ENCODE measurements around the gene EVA1C. TPM values are rescaled to one million over a fixed set of nuclear protein-coding genes. Genes with fewer than 3 reads are reported as not detected.

Gene EVA1C
- total and polyA plus RNA-seq, 12 donors = 12.1 to 42.9 (median 14.0) TPM

DNA sequence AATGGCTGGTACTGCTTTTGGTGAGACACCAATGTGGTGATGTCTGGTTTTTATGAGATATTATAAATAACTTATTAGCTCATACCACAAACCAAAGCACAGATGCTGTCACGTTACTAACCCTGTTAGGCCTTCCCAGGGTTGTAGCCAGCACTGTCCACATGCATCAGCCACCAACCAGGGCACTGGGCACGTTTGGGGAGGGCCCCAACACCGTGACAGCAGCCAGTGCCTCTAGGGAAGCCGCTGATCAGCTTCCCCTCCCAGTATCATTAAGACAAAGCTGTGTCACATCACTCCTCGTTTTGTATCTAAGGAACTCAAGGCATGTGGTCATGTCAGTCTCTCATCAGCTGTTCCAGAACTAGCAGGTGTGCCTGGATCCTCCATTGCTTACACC, 33.5 kb upstream of the EVA1C start:
- TF ChIP-seq, protein P1, sequence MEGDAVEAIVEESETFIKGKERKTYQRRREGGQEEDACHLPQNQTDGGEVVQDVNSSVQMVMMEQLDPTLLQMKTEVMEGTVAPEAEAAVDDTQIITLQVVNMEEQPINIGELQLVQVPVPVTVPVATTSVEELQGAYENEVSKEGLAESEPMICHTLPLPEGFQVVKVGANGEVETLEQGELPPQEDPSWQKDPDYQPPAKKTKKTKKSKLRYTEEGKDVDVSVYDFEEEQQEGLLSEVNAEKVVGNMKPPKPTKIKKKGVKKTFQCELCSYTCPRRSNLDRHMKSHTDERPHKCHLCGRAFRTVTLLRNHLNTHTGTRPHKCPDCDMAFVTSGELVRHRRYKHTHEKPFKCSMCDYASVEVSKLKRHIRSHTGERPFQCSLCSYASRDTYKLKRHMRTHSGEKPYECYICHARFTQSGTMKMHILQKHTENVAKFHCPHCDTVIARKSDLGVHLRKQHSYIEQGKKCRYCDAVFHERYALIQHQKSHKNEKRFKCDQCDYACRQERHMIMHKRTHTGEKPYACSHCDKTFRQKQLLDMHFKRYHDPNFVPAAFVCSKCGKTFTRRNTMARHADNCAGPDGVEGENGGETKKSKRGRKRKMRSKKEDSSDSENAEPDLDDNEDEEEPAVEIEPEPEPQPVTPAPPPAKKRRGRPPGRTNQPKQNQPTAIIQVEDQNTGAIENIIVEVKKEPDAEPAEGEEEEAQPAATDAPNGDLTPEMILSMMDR (IDR thresholded peaks at IDR 0.05) = no peak
- Histone ChIP-seq H3K27ac (peak overlapping the region in 6 of 10 donors; percentile 7 to 57 (median 44)), H3K4me3 (no peak overlapping the region), H3K36me3 (peaks cover 0 to 100% (median 17%) of the 10 kb centered on the region in 9 donors), H3K27me3 (no peaks in the 10 kb centered on the region), H3K9me3 (no peaks in the 10 kb centered on the region), H3K4me1 (peaks cover 0 to 12% (median 0%) of the 10 kb centered on the region in 9 donors)
- DNase-seq (peak in 1 of 2 donors; percentile 61), ATAC-seq (peak; percentile 68 to 94 (median 86))
- intact Hi-C loops (cut with DNase I) = no loop called here
- WGBS, 2 donors = 48 to 51% methylated on average over 5 of the region's 5 CpGs

DNA sequence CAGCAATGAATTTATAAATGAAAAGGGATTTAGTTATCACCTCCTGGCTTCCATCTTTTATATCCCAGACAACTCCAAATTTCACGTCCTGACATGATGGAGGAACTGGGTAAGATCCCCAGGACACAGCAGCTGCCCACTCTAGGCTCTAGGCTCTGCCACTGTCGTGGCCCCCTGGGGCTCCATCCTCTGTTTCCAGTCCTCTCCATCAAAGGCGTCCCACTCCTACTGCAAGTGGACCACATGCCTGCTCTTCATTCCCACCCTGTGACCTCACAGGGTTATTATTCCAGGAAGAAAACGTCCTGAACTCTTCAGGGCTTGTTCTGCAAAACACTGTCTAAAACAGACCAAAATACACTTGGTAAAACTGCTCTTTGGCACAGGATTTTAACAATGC, 31.6 kb upstream of the EVA1C start:
- DNase-seq (no peak), ATAC-seq (no peak)
- TF ChIP-seq, protein P1 (IDR thresholded peaks at IDR 0.05) = no peak
- no peaks in the 10 kb centered on the region for H3K27me3 ChIP-seq
- no peak overlapping the region for H3K27ac ChIP-seq
- H3K36me3 ChIP-seq = peaks cover 0 to 97% (median 13%) of the 10 kb centered on the region in 9 donors
- H3K9me3 ChIP-seq = no peaks in the 10 kb centered on the region
- no peak overlapping the region for H3K4me3 ChIP-seq
- intact Hi-C loops (cut with DNase I) = no loop called here
- WGBS, 2 donors = 73 to 78% methylated on average over 4 of the region's 4 CpGs
- H3K4me1 ChIP-seq = peaks cover 0 to 18% (median 0%) of the 10 kb centered on the region in 9 donors

DNA sequence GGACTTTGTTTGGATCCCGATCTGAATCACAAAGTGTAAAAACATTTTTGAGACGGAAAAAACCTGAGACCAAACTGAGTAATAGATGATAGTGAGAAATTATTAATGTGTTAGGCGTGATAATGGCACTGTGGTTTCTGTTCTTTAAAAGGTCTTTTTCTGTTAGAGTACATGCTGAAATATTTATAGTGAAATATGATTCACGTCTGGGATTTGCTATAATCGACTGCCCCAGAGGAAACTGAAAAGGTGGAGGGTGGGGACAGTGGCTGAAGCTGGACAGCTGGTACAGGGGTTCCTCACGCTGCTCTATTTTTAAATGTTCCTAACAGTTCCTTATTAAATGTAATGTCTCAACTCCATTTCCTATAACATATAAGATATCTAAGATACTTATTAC, 30.9 kb upstream of the EVA1C start:
- WGBS, 2 donors = 82 to 84% methylated on average over 6 of the region's 6 CpGs
- H3K27ac ChIP-seq = peak overlapping the region in 2 of 10 donors; percentile 16 to 49
- TF ChIP-seq, protein P1 (IDR thresholded peaks at IDR 0.05) = no peak

DNA sequence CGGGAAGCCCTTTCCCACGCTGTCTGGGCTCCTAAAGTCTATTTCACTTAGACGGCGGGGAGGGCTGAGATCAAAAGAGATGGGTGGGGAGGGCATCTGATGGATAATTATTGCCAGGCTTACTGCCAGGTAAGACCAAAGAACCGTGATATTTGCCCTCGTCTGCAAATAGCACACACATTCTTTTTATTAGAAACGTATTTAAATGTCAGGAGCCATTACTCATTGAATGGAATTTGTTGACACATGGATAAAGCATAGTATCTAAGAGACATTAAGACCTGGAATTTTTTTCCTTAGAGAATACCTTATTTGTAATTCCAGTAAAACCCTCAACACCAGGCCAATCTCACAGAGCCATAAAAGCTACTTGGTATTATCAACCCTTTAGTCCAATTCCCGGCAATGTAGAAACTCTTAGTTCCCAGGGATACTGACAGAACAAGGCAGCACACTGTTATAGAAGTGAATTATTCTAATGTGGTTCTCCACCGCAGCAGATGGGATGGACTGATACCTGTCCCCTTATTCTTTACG, 30.3 kb upstream of the EVA1C start:
- Histone ChIP-seq H3K4me1 (peaks cover 0 to 29% (median 8%) of the 10 kb centered on the region in 9 donors), H3K27me3 (no peaks in the 10 kb centered on the region), H3K36me3 (peaks cover 0 to 85% (median 13%) of the 10 kb centered on the region in 9 donors), H3K4me3 (no peak overlapping the region), H3K9me3 (no peaks in the 10 kb centered on the region), H3K27ac (peak overlapping the region in 2 of 10 donors; percentile 16 to 49)
- ATAC-seq (no peak), DNase-seq (no peak)
- WGBS, 2 donors = 82 to 83% methylated on average over 10 of the region's 10 CpGs
- intact Hi-C loops (cut with DNase I) = no loop called here
- TF ChIP-seq, protein P1 (IDR thresholded peaks at IDR 0.05) = no peak

More for the DNA sequence above, 30.9 kb upstream of the EVA1C start:
- peaks cover 0 to 24% (median 4%) of the 10 kb centered on the region in 9 donors for H3K4me1 ChIP-seq
- H3K27me3 ChIP-seq = no peaks in the 10 kb centered on the region
- intact Hi-C loops (cut with DNase I) = no loop called here
- DNase-seq (no peak), ATAC-seq (no peak)
- H3K9me3 ChIP-seq = no peaks in the 10 kb centered on the region
- H3K36me3 ChIP-seq = peaks cover 0 to 91% (median 13%) of the 10 kb centered on the region in 9 donors
- H3K4me3 ChIP-seq = no peak overlapping the region

Measured in heart right ventricle (tissue), 16 donors.